HG03097 (cell line): Measurements from ENCODE around the gene NOL4L.
A peak's percentile ranks its signal among the peaks of the same experiment; 100 is the strongest.
"Not testable (repeated sequence)": the region's sequence is repeated elsewhere in the genome, so short reads cannot be mapped to it uniquely, and the experiment has no call there.

Source experiments
- ATAC-seq: cut with Tn5 transposase; IDR thresholded peaks from one replicate; pipeline ENCODE4 v1.9.1; 2021; ENCODE audit not compliant: unreplicated experiment, low FRiP score

NOL4L gene

DNA sequence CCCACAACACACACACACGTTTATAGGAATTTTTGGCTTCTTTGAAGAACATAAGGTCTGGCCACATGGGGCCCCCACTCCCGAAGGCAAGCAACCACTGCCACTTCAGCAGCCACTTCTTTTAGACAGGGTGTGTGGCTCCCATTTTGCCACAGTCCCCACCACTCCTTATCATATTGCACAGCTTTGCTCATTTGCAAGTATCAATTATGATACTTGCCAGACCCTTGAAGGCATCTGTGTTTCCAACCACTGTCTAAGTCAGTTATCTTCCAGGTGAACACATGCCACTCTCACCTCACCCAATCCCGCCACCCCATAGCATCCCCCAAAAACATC is 73.1 kb downstream of the NOL4L start:
- ATAC-seq = no peak

DNA sequence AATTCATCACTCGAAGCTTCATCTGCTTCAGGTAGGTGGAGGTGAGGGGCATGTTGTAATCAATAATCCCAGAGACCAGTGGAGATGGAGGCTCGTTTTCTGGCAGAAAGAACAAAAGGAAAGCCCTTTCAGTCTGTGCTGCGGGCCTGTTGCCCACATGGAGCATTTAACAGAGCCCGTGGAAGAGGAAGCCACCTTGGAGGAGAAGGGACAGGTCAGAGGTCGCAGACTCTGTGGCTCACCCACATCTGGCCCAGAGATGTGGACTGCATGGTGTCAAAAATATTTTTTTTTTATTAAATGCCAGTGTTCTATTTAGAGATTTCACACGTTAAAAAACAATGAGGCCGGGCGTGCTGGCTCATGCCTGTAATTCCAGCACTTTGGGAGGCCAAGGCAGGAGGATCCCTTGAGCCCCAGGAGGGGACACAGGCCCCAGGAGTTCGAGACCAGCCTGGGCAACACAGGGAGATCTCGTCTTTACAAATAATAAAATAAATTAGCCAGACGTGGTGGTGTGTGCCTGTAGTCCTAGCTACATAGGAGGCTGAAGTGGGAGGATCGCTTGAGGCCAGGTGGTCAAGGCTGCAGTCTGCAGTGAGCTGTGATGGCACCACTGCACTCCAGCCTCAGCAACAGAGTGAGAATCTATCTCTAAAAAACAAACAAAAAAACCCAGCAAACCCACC is 73.6 kb downstream of the NOL4L start:
- no peak for ATAC-seq

- ATAC-seq = no peak
These were observed 74.4 kb downstream of the NOL4L start for GRCh38 chr20:32510601-32511357.

- no peak for ATAC-seq
These were observed 75.0 kb downstream of the NOL4L start for GRCh38 chr20:32510120-32510600.

DNA sequence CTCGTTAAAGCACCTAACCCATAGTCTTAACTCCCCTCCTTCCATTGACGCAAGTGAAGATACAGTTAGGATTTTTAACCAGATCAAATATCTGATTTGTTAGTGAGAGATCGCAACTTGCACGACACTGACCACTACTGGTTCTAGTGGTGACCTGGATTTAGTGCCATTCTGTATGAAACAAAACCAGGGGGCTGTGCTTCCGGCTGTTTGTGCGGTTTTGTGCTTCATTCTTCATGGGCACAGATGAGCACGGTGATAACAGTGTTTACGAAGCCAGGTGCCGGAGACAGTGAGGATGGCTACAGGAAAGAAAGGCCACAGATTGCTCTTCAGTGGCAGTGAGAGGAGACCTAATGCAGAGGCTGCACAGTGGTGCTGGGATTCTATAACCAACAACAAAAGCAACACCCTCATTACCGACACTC is 75.5 kb downstream of the NOL4L start:
- ATAC-seq = peak; percentile 70

DNA sequence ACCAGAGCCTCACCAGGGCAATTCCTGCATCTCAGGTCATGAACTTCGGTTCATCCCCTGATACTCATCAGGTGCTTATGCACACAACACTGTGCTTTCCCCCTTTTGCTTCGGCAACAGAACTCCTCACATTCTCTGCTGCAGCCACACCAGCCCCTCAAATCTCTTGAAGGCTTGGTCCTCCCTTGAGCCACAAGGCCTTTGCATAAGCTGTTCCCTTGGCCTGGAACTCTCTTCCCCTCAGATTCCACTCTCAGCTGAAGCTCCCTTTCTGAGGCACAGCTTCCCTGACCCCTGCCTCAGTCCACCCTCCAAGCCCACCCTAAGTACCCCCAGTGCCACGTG is 76.4 kb downstream of the NOL4L start:
- no peak for ATAC-seq

GRCh38 chr20:32507998-32508774 is 76.9 kb downstream of the NOL4L start:
- ATAC-seq = no peak

GRCh38 chr20:32506721-32507120 is 78.4 kb downstream of the NOL4L start:
- no peak for ATAC-seq

DNA sequence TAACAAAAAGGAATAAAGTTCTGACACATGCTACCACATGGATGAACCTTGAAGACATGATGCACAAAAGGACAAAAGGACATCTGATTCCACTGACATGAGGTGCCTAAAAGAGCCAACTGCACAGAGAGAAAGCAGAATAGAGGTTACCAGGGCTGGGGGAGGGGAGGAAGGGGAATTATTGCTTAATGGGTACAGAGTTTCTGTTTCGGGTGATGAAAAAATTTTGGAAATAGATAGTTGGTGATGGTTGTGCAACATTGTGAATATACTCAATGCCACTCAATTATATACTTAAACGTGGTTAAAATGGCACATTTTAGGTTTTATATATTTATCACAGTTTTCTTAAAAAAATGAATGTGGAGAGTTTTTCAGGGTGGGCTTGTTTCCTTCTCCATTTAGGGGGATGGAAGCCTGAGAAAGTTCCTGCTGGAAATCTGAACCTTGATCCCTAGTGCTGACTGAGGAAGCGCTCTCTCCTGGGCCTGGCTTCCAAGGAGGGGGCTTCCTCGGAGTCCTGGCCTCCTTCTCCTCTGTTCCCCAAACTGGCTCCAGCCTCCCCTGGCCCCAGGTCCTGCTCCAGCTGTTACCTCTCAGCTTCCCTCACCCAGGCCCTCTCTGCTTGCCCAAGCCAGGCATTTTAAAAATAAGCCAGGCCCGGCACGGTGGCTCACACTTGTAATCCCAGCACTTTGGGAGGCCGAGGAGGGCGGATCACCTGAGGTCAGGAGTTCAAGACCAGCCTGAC is 79.2 kb downstream of the NOL4L start:
- ATAC-seq = no peak

GRCh38 chr20:32501709-32502108 is 83.4 kb downstream of the NOL4L start:
- ATAC-seq = no peak

GRCh38 chr20:32497589-32498224 is 87.4 kb downstream of the NOL4L start:
- ATAC-seq = no peak

- ATAC-seq = no peak
These were observed 88.2 kb downstream of the NOL4L start for GRCh38 chr20:32496811-32497533.

DNA sequence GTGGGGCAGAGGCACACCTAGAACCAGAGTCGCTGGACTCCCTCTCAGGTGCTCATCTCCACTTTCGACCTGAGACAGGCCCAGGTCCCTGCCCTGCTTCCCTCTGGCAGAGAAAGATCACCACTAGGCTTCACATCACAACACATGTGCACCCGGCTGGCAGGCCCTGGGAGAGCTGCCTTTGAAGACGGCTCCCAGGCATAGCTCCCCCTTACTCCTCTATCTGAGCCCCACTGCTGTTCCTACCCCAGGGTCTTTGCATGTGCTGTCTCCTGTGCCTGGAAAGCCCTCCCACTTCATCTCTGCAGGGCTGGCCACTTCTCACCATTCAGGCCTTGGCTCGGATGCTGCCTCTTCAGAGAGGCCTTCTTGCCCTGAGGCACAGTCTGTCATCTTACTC is 89.2 kb downstream of the NOL4L start:
- no peak for ATAC-seq

DNA sequence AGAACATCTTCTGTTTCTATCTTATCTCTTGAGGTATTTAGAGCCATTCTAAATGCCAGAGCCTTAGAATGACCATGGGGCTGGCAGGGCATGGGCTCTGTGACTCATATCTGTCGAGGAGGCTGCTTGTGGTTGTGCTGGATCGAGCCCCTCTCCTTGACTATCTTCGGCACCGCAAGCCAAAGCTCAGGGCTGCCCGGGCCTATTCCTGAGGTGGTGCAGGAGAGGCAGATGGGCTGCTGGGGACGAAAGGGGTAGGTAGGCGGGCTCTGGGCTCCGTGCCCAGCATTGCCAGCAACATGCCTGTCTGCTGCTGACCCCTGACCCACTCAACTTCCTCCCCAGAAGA is 89.9 kb downstream of the NOL4L start:
- ATAC-seq = no peak

GRCh38 chr20:32494483-32495216 is 90.5 kb downstream of the NOL4L start:
- ATAC-seq = no peak

DNA sequence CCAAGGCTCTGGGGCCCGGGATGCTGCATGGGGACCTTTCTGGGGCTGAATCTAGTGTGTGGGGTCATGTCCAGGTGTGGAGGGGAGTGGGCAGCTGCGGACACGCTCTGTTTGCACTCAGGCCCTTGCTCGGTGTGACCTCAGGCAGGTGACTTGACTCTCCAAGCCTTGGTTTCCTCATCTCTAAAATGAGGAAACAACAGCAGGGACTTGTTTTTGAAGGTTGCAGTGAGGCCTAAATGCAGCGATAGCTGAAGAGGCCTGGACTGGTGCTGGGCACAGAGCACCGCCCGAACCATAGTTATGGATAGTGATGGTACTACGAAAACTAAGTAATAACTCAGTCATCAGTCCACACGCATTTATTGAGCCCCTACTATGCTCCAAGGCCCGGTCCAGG is 91.8 kb downstream of the NOL4L start:
- ATAC-seq = no peak

DNA sequence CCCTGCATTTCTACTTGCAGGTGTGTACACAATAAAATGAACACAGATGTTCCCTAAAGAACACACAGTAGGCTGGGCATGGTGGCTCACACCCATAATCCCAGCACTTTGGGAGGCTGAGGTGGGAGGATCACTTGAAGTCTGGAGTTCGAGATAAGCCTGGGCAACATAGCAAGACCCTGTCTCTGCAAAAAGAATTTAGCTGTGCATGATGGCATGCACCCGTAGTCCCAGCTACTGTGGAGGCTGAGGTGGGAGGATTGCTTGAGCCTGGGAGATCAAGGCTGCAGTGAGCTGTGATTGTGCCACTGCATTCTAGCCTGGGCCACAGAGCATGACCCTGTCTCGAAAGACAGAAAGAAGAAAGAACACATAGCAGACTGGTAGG is 93.4 kb downstream of the NOL4L start:
- ATAC-seq = not testable (repeated sequence)

DNA sequence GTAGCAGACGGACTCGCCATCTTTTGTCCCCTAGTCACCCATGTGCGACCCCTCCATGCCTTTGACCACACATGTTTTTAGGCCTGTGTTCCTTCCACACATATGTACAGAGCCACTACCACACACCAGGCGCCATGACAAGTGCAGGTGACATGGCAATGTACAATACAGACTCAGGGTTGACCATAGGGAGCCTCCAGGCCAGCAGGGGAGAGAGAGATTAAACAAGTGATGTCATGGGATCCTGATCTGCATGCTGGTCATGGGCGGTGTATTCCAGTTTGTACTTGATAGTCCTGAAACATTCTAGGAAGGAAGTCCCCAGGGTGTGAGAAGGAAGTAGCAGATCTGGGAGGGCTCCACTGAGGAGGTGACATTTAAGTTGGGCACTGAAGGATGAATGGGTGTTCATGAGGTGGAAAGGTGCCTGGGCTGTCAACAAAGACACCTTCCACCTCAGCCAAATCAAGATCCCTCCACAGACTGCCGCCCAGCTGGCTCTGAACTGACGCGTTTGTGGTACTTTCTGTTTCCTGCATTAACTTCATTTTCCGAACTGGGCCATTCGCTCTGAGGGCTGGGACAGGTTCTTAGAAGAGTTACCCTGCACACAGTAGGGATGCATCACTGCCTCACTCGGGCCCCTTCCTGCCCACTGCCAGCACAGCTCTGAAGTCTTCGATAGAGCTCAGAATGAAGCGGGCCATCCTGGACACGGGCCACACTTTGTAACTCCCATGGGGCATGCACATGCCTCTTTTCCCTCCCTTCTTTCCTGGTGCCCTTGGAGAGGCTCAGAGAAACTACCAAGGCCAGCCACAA is 94.0 kb downstream of the NOL4L start:
- ATAC-seq = no peak
